Activated naive CD4-positive, alpha-beta T cell treated with anti-CD3 and anti-CD28 coated beads, Interleukin-2, amount 50 U/mL, for 16 hours (primary cell): ENCODE results near the gene UAP1.

Experiments used
- DNase-seq: peaks from one replicate; pipeline ENCODE4 v3.0.0-alpha.2; 2020

Gene UAP1

DNA sequence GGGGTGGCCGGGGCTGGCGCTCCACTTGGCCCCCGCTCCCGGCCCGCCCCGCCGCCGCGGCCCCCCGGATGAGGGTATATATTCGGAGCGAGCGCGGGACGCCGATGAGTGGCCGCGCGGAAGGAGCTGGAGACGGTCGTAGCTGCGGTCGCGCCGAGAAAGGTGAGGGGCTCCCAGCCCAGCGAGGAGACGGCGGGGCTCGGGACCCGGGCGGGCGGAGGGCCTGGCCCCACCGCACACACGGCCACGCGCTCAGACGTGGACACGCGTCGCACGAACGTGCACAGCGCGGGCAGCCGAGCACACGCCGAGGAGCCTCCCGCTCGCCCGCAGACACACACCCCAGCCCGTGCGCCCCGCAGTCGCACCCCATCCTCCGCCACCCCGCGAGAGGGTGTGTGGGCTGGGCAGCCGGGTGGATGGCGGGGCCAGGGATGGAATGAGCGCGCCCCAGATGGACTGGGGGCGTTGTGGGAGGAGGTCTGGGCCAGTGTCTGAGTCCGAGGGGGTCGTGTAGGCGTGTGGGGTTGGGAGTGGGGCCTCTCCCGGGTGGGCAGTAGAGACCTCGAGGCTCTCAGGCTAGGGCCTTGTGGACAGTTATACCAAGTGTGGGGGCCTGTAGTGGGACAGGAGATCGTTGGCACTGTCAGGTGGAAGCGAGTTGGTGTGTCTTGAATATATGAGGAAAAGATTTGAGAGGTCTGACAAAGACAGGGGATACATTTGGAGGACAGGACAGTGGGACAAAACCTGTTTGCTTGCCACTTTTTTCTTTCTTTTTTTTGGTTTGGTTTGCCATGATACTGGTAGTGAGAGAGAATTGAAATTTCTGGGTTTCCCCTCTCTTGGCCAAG, at the start of gene UAP1:
UAP1 (plus strand) TSS at position 107 of the 854 bp plus-strand sequence. CDS start 4,347 bp downstream, outside the sequence.
- no peak for DNase-seq

DNA sequence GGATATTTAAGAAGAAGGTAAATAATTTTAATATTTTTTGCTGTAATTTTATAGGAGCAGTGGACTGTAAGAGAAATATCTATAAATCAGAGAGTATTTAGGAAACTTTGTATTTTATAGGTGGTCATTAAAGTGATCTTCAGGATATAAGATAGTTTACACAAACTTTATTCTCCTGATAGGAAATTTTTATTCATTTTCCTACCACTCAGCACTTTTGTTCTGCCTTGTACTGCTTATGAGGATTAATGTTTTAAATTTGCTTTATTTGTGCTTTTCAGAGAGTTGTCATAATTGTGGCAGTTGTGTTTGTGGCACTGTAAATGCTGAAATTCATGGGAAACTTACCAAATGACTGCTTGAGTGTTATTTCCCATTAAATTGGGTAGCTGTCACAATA, 34.2 kb upstream of the UAP1 start:
- no peak for DNase-seq

DNA sequence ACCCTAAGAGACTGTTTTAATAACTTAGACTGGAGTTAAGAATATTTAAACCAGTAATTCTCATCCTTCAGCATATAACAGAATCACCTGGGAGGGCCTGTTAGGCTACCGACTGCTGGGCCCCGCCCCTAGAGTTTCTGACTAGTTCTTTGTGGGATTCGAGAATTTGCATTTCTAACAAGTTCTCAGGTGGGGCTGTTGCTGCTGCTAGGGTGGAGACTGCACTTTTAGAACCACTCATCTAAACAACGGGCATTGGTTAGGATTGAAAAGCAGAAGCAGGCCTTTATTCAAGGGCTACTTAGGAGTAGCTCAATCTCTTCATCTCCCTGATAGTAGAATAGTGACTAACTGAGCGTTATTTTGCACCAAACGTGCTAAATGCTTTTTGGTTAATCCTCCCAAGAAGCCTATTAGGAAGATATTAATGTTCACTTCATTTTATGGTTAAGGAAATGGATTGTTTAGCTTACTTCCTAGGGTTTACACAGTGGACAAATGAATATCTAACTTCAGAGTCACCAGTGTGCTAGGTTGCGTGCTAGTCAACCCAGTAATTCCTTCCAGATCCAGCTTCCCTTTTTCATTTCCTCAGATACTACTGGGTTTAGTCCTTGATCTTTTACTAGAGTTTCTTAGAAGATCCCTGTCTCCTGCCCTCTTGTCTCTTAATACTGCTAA, 31.1 kb upstream of the UAP1 start:
- no peak for DNase-seq

DNA sequence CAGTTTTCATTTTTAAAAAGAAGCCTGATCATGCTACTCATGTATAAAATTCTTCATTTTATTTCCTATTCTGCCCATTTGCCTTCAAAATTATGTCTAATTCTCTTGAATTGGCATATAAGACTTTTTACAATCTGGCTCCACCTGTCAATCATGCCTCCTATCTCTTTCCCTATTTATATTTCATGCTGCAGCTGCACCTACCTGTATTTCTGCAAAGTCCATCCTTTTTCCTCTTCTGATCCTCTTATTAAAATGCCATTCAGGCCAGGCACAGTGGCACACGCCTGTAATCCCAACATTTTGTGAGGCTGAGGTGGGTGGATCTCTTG, 30.6 kb upstream of the UAP1 start:
- DNase-seq, result no peak

DNA sequence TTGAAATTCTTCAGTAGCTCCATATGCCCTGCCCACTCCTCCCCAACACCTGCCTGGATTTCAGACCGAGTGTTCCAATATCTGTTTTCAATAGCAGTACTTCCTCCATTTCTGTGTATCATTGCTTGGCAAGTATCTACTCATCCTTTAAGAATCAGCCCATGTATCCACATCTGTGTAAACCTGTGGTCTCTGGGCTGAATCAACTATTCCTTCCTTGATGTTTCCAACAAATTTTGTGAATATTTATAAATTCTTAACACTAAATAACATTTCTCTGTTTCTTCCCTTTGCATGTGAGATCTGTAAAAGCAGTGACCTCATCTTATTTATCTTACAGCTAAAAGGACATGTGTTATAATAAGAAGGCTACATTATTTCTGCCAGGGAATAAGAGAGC, 26.0 kb upstream of the UAP1 start:
- no peak for DNase-seq

DNA sequence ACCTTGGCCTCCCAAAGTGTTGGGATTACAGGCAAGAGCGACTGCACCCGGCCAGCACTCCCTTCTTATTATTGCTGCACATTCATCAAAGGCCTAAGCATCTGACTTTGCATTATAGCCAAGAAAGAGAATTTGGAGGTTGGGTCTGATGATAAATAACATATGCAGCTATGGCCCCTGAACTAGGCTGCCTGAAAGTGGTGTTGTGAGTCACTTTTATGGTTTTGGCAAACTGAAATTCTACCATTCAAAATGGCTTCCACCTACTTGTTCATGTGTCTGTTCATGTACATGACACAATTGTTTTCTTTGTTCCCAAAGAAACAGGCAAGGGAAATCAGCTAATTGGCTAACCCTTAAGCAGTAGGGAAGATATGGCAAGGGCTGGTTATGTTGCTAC, 25.0 kb upstream of the UAP1 start:
- no peak for DNase-seq

DNA sequence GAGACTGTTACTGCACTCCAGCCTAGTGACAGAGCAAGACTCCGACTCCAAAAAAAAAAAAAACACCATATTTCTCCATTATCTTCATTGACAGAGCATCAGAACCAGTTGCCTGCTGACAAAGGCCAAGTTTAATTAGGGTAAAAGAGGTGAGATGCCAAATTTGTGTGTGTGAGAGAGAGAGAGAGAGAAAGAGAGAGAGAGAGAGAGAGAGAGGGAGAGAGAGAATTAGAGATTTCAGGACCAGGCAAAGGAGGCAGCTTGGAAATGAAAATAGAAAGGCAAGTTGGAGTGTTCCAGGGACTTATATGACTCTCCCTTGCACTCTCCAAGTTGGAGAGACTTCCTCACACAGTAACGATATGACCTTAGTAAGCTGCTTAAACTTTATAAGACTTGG, 24.3 kb upstream of the UAP1 start:
- no peak for DNase-seq

DNA sequence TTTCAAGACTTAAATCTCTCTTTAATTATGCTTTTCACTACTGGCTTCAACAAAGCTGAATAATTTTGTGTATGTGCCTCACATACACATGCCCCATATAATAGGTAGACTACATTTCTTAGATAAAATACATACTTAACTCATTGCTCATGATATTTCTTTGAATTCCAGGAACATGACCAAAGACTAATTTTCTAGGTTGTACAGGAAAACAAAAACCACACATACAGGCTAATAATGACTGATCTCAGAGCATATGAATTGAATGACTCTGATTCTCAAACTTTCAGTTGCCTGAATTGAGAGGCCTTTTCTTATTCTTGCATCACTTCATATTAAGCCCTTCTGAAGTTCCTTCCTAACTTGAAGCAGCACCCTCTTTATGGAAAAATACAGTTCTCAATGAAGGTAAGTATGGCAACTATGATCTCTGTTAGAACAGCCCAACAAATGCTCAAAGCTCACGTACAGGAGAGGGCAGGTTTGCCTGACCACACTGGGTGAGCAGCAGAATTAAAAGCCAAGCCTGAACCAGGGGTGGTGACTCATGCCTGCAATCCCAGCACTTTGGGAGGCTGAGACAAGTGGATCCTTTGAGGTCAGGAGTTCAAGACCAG, 22.6 kb upstream of the UAP1 start:
- DNase-seq, result no peak

DNA sequence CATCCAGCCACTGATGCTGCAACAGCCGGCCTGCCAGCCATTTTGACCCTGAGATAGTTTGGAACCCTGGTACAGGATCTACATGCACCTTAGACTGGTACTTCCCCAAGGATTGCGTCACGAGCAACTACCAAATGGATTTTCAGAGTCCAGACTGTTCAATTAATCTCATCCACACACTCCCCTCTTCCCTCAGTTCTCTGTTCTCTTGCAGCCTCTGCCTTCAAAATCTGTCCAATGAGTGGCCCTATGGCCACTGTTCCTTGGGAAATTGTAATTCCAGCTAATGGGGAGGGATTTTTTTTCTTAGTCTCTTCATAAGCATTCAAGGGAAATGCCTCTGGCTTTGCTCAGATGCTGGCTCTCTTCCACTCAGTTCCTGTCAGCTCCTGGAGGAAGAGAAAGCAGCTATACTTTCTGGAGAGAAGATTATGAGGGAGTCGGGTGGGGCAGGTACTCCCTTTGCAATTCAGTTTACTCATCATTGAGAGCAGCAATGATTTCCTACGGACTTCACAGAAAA, 19.8 kb upstream of the UAP1 start:
- DNase-seq, result no peak

DNA sequence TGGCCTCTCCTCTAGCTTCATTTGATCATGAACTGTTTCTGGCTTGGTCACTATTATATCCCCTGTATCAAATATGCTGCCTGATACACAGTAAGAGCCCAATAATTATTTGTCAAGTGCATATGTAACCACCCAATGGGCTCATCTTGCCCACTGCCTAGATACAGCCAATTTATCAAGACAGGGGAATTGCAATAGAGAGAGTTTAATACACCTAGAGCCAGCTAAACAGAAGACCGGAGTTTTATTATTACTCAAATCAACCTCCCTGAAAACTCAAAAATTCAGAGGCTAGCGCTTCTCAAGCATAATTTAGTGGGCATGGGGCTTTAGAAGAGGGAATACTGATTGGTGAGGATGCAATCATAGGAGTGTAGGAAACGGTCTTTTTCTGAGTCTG, 18.3 kb upstream of the UAP1 start:
- DNase-seq, result no peak

DNA sequence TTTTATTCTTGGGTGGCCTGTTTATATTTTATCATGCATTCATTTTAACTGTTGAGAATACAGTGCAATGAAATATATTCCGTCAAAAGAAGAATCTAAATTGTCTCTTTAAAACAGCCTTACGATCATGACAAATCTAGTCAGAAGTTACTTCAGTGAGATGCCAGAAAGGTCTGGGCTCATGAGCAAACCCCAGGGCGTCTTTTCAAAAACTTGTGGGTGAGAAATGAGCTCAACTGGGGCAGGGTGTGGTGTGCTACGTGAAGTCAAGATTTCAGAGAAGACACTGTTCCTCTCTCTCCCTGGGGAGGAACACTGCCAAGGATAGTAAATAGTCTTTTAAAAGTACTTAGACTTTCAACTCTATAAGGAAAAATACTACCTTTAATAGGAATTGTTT, 13.4 kb upstream of the UAP1 start:
- no peak for DNase-seq

DNA sequence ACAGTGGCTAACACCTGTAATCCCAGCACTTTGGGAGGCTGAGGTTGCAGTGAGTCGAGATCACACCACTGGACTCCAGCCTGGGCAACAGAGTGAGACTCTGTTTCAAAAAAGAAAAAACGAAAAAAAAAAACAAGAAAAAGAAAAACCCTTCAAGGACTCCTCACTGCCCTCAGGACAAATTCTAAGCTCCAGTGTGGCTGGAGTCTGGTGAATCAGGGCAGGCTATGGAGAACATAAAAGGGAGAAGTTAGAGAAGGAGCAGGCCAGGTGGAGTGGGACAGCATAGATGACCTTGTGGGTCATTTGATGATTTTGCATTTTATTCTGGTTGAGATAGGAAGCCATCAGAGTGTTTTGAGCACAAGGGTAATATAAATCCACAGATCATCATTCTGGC, 12.5 kb upstream of the UAP1 start:
- no peak for DNase-seq

DNA sequence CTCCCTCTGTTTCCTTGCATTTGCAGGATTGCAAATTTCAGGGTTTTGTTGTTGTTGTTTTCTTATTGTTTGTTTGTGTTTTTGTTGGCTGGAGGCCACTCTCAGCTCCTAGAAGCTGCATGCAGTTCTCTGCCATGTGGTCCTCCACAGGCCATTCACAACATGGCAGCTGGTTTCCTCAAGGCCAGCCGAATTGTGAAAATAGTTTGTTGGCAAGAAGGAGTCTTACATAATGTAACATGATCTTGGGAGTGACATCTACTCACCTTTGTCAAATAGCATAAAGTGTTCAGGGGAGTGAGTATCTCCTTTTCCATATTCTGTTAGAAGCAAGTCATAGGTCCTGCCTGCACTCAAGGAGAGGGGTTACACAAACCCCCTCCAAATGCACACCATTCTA, 10.6 kb upstream of the UAP1 start:
- DNase-seq, result no peak

DNA sequence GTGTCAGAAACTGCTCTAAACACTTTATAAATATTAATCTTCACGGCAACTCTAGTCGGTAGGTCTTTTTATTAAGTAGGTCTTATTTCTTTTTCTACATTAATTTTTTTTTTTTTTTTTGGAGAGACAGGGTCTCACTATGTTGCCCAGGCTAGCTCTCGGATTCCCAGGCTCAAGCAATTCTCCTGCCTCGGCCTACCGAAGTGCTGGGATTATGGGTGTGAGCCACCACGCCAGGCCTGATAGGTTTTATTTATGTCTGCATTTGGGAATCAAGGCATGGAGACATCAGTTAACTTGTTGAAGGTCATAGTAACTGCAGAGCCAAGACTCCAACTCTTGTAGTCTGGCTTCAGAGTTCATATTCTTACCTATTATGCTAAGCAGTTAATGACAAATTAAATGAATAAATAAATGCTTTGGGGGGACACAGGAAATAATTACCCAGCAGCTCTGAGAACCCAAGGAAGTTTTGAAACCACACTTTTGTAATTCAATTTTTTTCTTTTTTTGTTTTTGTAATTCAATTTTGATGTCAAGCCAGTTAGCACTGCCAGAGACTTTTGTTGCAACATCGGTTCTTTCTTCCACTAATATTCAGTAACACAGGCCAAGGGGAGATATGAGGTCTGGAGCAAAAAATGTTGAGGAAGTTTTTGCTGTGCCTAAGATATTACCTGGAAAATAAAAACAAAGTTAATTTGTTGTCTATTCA, 9.4 kb upstream of the UAP1 start:
- no peak for DNase-seq

DNA sequence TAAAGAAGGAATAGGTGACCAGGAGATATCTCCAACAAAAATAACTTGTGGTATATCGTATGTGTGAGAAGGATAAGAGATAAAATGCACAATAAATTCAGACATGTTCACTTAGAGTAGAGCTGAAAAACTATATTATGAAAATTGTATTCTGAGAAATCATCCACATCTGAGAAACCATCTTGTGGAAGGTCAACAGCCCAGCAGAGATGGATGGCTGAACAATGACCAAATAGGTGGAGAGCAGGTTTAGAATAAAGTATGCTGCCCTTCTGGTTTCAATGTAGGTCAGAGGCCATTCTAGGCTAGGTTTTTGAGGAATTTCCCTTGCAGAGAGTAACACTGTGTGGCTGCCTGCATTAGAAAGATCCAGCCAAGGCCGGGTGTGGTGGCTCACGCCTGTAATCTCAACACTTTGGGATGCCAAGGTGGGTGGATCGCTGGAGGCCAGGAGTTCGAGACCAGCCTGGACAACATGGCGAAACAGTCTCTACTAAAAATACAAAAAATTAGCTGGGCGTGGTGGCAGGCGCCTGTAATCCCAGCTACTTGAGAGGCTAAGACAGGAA, 8.8 kb upstream of the UAP1 start:
- no peak for DNase-seq

DNA sequence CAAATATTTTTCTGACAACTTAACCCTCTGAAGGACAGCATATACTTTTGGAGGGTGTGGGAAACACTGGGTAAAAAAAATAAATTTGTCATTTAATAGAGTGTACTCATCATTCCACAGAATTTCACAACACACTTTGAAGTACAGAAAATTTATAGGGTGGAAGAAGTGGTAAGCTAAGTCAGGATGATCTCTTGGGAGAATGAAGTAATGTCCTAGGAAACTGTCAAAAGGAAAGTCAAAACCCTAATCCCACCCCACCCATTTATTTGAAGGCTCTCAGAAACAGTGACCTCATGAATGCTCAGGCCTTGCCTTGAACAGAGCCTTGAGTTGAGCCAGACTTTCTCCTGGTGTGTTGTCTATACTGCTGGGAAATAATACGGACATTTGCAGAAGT, 7.3 kb upstream of the UAP1 start:
- no peak for DNase-seq

DNA sequence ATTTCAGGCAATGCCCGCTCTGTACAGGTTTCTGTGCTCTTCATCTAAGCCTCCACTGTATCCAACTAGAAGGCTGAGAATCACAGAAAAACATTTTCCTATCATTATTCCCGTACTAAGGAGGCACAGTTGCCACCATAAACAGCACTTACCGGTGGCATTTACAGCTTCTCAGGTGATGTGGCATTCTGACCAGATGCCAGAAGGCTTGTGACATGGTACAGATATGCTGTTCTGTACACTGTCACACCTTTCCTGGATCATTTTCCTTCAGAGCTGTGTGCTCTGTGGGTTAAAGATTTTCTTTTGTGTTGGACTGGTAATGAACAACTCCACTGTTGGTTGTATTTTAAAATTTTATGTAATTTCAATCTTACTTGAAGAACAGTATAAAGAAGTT, 4.0 kb upstream of the UAP1 start:
- DNase-seq, result no peak

DNA sequence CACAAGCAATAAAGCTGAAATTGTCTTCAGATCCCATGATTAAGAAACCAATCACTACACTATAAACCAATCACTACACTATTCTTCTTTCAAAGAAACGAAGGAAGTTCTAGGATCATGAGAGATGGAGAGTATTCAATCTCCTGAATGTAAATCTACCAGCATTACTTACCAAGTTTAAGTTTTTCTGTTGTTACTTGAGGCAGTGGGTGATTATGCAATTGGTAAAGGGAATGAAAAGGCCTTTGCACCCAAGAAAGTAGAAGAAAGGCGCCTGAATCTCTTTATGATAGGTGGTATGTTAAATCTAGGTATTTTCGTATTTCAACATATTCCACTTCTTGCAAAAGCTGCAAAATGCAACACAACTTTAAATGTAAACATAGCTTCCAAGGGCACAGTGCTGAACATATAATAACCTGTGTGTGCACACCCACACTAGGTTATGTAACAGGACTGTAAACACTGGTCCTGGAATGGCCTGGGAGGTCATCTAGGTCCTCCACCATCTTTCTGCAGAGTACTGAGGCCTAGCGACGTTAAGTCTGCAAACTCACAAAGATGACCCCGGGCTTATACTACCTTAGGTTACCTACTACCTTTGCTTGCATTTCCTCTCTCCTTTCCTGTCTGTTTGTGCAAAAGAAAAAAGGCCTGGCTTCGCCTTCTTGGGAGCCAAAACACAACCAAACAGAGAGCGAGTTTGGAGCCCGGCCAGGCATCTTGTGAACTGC, 1.1 kb upstream of the UAP1 start:
- no peak for DNase-seq

DNA sequence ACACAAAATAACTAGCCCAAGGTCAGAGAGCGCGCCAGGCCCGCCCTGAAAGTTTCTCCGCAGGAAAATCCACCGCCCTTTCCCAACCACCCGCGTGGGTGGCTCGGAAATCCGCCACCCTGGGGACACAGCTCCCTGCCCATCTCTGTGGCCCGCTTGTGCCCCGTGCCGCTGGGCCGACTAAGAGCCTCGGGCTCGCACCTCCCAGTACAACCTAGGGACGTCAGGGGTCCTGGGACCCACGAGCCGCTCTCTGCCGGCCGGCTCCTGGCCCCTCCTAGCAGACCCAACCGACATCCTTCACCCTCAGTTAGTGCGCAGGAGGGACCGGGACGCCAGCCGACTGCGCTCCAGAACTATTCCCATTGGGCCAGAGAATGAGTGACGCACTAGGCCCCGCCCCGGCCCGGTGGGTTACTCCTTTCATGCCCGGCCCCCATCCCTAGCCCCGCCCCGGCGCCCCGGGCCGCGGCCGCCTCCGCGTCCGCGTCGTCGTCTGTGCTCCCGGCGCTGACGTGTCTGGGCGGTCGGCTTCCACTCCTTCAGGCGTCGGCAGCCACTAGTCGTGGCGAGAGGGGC, 396 bp upstream of the UAP1 start:
- peak; percentile 99 for DNase-seq

DNA sequence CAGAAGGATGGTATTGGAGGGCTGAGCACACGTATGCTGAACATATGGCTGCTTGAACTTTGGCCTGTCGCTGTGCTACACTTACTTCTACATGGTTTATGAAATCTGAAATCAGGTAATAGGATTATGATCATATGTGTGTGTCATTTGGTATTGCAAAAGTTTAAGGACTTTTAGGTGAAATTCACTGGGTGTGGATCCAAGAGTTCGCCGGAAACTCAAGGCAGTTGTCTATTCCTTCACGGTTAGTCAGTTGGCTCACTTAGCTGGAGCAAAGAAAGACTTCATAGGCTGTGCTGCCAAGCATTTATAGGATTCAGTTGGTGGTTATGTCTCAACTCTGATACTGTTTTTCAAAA, 927 bp downstream of the UAP1 start:
- DNase-seq, result no peak

DNA sequence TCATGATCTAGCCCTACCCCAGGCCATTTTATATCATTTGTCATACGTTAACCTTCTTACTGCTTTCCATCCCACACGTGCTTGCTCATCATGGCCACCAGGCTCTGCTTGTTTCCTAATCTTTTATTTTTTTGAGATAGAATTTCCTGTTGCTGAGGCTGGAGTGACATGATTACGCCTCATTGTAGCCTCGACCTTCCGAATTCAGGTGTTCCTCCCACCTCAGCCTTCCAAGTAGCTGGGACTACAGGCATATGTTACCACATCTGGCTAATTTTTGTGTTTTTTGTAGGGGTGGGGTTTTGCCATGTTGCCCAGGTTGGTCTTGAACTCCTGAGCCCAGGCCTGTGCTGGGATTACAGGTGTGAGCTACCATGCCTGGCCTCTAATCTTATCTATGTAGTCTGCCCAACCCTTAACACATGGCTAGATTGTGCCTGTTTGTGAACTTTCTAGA, 3.3 kb downstream of the UAP1 start:
- DNase-seq, result no peak

DNA sequence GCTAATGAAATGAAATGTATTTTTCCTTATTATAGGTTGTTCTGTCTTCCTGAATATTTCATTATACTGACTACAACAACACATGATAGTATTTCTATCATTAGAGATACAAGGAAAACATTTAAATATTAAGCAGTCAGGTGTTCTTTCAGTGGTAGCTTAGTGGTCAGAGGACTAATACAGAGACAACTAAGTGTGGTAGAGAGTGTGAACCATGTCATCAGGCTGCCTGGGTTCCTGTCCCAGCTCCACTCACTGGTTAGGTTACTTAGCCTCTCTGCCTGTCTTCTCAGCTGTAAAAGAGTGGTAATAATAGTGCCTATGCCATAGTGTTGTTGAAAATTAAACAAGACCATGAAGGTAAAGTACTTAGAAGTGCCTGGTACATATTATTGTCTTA, 3.9 kb downstream of the UAP1 start:
- no peak for DNase-seq
